Upper lobe of right lung (tissue), 1 donor: ENCODE results near the gene CNDP1. TPM values are rescaled to one million over a fixed set of nuclear protein-coding genes. Genes with fewer than 3 reads are reported as not detected.

Source experiments
- ATAC-seq: fragments of 200-7000 bp; cut with Tn5 transposase; one replicate; pipeline ENCODE4 v1.9.1; 2020; ENCODE audit warnings: mild to moderate bottlenecking, moderate library complexity
- DNase-seq: peaks from one replicate; pipeline ENCODE4 v3.0.0-alpha.2; 2020
- H3K27ac ChIP-seq: fragments of 200-600 bp; one replicate; pipeline ENCODE4 v1.8.0; 2022
- H3K27me3 ChIP-seq: fragments of 200-600 bp; one replicate; pipeline ENCODE4 v1.8.0; 2022; ENCODE audit warnings: mild to moderate bottlenecking
- H3K36me3 ChIP-seq: fragments of 200-600 bp; one replicate; pipeline ENCODE4 v1.8.0; 2022
- H3K4me1 ChIP-seq: fragments of 200-600 bp; one replicate; pipeline ENCODE4 v1.8.0; 2022
- H3K4me3 ChIP-seq: fragments of 200-600 bp; one replicate; pipeline ENCODE4 v1.8.0; 2022; ENCODE audit warnings: mild to moderate bottlenecking
- H3K9me3 ChIP-seq: fragments of 200-600 bp; one replicate; pipeline ENCODE4 v1.8.0; 2022
- CTCF ChIP-seq: fragments of 200-600 bp; IDR thresholded peaks from one replicate; pipeline ENCODE4 v1.8.0; 2022; ENCODE audit warnings: antibody characterized with exemption
- intact Hi-C: fragments of 100-400 bp; cut with DNase I; formaldehyde crosslinking; loops from one replicate; pipeline ENCODE4 v1.11.0; 2022
- total RNA-seq: library from RNA; stranded (reverse); fragmentation: NEBNext Ultra II Directional; extraction: Animal tissue kit (Norgen Biotek cat#: 25700); gene quantifications from one replicate; pipeline ENCODE4 v1.2.1, GENCODE V29; 2021
- donor health status: DM: no; HTN: yes; CAD: no; lungs with severe emphysema.

Gene CNDP1
- total RNA-seq, 1 donor from 2014 or later, result not detected

- H3K4me1 ChIP-seq, result peaks cover 30% of the 10 kb centered on the region
- intact Hi-C loops, result no loop called here
- peak overlapping the region; percentile 34 for H3K4me3 ChIP-seq
Observed at GRCh38 chr18:74501386-74501785, 32.9 kb upstream of the CNDP1 start.

DNA sequence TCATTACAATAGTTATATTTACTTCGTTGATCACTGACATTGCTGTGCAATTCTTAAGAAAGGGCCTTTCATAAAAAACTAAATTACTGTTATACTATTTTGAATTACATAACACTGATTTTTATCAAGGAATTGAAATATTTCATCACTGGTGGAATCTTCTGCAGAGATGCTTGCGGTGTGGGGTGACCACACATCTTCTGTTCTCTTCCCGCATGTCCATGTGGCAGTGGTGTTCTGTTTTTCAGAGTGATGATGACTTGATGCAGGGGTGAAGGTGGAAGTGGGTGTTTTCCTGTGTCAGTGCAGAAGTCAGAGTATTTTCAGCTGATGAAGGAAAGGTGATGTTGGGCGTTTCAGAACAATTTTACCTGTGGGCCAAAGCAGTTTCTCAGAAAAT is 31.2 kb upstream of the CNDP1 start:
- intact Hi-C loops, result no loop called here
- no peak for TF ChIP-seq CTCF

More at GRCh38 chr18:74501386-74501785, 32.9 kb upstream of the CNDP1 start:
- ATAC-seq (no peak), DNase-seq (no peak)
- Histone ChIP-seq H3K9me3 (no peaks in the 10 kb centered on the region), H3K27me3 (no peaks in the 10 kb centered on the region), H3K27ac (peak overlapping the region; percentile 87), H3K36me3 (peaks cover 48% of the 10 kb centered on the region)
- no peak for TF ChIP-seq CTCF

GRCh38 chr18:74505776-74506175 is 28.5 kb upstream of the CNDP1 start:
- Histone ChIP-seq H3K4me1 (peaks cover 4% of the 10 kb centered on the region), H3K9me3 (no peaks in the 10 kb centered on the region), H3K4me3 (no peak overlapping the region), H3K27ac (no peak overlapping the region), H3K27me3 (no peaks in the 10 kb centered on the region), H3K36me3 (peaks cover 92% of the 10 kb centered on the region)
- DNase-seq (no peak), ATAC-seq (no peak)
- TF ChIP-seq CTCF, result no peak
- intact Hi-C loops, result no loop called here

More for the DNA sequence above, 31.2 kb upstream of the CNDP1 start:
- Histone ChIP-seq H3K36me3 (peaks cover 66% of the 10 kb centered on the region), H3K9me3 (no peaks in the 10 kb centered on the region), H3K4me3 (no peak overlapping the region), H3K4me1 (peaks cover 17% of the 10 kb centered on the region), H3K27ac (no peak overlapping the region), H3K27me3 (no peaks in the 10 kb centered on the region)
- ATAC-seq, result no peak
- no peak for DNase-seq

- Histone ChIP-seq H3K9me3 (no peaks in the 10 kb centered on the region), H3K4me3 (no peak overlapping the region), H3K27me3 (no peaks in the 10 kb centered on the region), H3K27ac (no peak overlapping the region), H3K4me1 (peaks cover 4% of the 10 kb centered on the region), H3K36me3 (peaks cover 98% of the 10 kb centered on the region)
- ATAC-seq (no peak), DNase-seq (no peak)
- no peak for TF ChIP-seq CTCF
- intact Hi-C loops, result no loop called here
Observed at GRCh38 chr18:74506448-74507084, 27.7 kb upstream of the CNDP1 start.

- Histone ChIP-seq H3K27me3 (no peaks in the 10 kb centered on the region), H3K4me1 (peaks cover 4% of the 10 kb centered on the region), H3K4me3 (no peak overlapping the region), H3K9me3 (no peaks in the 10 kb centered on the region), H3K36me3 (peaks cover 98% of the 10 kb centered on the region), H3K27ac (no peak overlapping the region)
- DNase-seq (no peak), ATAC-seq (peak; percentile 22)
- no peak for TF ChIP-seq CTCF
- intact Hi-C loops, result no loop called here
Observed at GRCh38 chr18:74507097-74507881, 27.0 kb upstream of the CNDP1 start.
